Heart right ventricle (tissue), 16 donors: Measurements from ENCODE around the gene TUG1. TPM values are rescaled to one million over a fixed set of nuclear protein-coding genes. Genes with fewer than 3 reads are reported as not detected.

ENCODE experiments used
- ATAC-seq, 8 donors: fragments of 200-7000 bp; cut with Tn5 transposase; one replicate each; pipeline ENCODE4 v1.9.1; 2020; ENCODE audit warnings: mild to moderate bottlenecking in 8 of 8, moderate library complexity in 8 of 8, moderate number of reproducible peaks in 1 of 8
- DNase-seq, 2 donors: peaks; one replicate each; pipeline ENCODE4 v3.0.0-alpha.2; 2020
- H3K27ac ChIP-seq, 10 donors: fragments of 200-600 bp; sonication (generic) in 2 of 10; one replicate each; pipeline versions ENCODE4 v1.5.0 to v1.8.0; 2020 to 2022; ENCODE audit warnings: mild to moderate bottlenecking in 3 of 10
- H3K27me3 ChIP-seq, 7 donors: fragments of 200-600 bp; one replicate each; pipeline ENCODE4 v1.8.0; 2021 to 2022; ENCODE audit warnings: mild to moderate bottlenecking in 2 of 7
- H3K36me3 ChIP-seq, 9 donors: fragments of 200-600 bp; sonication (generic) in 1 of 9; one replicate each; pipeline versions ENCODE4 v1.5.0 to v1.8.0; 2020 to 2022; ENCODE audit warnings: mild to moderate bottlenecking in 2 of 9
- H3K4me1 ChIP-seq, 9 donors: fragments of 200-600 bp; sonication (generic) in 1 of 9; one replicate each; pipeline versions ENCODE4 v1.5.0 to v1.8.0; 2020 to 2022; ENCODE audit warnings: mild to moderate bottlenecking in 4 of 9
- H3K4me3 ChIP-seq, 10 donors: fragments of 200-600 bp; sonication (generic) in 2 of 10; one replicate each; pipeline versions ENCODE4 v1.5.0 to v1.8.0; 2020 to 2022; ENCODE audit warnings: mild to moderate bottlenecking in 7 of 10, moderate library complexity in 2 of 10
- H3K9me3 ChIP-seq, 11 donors: fragments of 200-600 bp in 10 of 11; sonication (generic) in 2 of 11; one replicate each; pipeline versions ENCODE4 v1.5.0 to v1.8.0; 2013 to 2022; ENCODE audit warnings: mild to moderate bottlenecking in 2 of 11, control low read depth in 1 of 11, moderate library complexity in 1 of 11
- CTCF ChIP-seq, 9 donors: fragments of 200-600 bp; sonication (generic) in 2 of 9; IDR thresholded peaks; one replicate each; pipeline versions ENCODE4 v1.5.0 to v1.8.0; 2021 to 2022; ENCODE audit warnings: antibody characterized with exemption in 9 of 9, mild to moderate bottlenecking in 5 of 9, moderate library complexity in 1 of 9
- WGBS, 2 donors: extraction: QIAGEN DNeasy Blood & Tissue Kit; methylation state at CpG; one replicate each; pipeline ENCODE4 v1.1.7; 2013; ENCODE audit warnings: inconsistent platforms in 1 of 2; 5-methylcytosine and 5-hydroxymethylcytosine counted together
- intact Hi-C, 10 donors: fragments of 100-400 bp; cut with DNase I; formaldehyde crosslinking; loops; one replicate each; pipeline versions ENCODE4 v1.11.1 to v1.14.2; 2022
- polyA plus RNA-seq, 2 donors: library from polyadenylated mRNA; stranded (reverse); fragments of 200-250 nt; gene quantifications; one replicate each; pipeline ENCODE4 v1.2.3, GENCODE V29; 2013
- total RNA-seq, 10 donors: library from RNA; stranded (reverse); fragmentation: NEBNext Ultra II Directional in 3 of 10; extraction: Animal tissue kit (Norgen Biotek cat#: 25700) in 3 of 10; gene quantifications; one replicate each; pipeline versions ENCODE4 v1.2.1 to v1.2.4, GENCODE V29; 2021 to 2023
- donor health status: Arrhythmogenic right ventricular cardiomyopathy.
- donor health status: ischemic (EF 13 %, LVEDD 7.1; RV severe dilation, severe dysfunction).
- donor health status: healthy with polysubstance abuse.
- donor health status: DM: no; HTN: yes; CAD: no.
- donor health status: DM: no; HTN: no; CAD: no.
- donor health status: ischemic (EF 25% LVEDD 6.9; RV normal size, moderate dysfunction).
- donor health status: ischemic (EF 25% LVEDD 5.7; RV mildly dilated, moderate dysfunction).
- donor health status: healthy.
- donor health status: DM: yes; HTN: yes; CAD: no.
- donor health status: Ischemic cardiomyopathy.
- donor health status: ischemic (EF 35%, LVEDD 5.7; RV mildly dilated, moderate dysfunction).
- donor health status: nonischemic (EF 11% LVEDD 7.7; RV severe dilation, severe dysfunction).
- donor health status: DM: yes; HTN: yes; CAD: no.
- donor health status: PGD.
- donor health status: ischemic (EF 29% LVEDD 5.4; RV normal size, mild dysfunction).
- donor health status: nonischemic (EF 23%, LVEDD 6.1; RV moderate dilation, normal function).

The TUG1 gene
- total and polyA plus RNA-seq, 12 donors, result 18.6 to 48.4 (median 42.2) TPM

- H3K27ac ChIP-seq, result no peak overlapping the region
- ATAC-seq (no peak), DNase-seq (no peak)
- 93% methylated on average over 10 of the region's 10 CpGs for WGBS, 2 donors
- peaks cover 0 to 88% (median 48%) of the 10 kb centered on the region in 9 donors for H3K36me3 ChIP-seq
- intact Hi-C loops, result loop anchor here in 3 of 10 donors (10.0 kb wide), 1 partner anchor 293 kb away; the partner anchor contains the start of gene SLC35E4 (in 3 of the 3)
- H3K4me1 ChIP-seq, result no peaks in the 10 kb centered on the region
- no peak overlapping the region for H3K4me3 ChIP-seq
- no peaks in the 10 kb centered on the region for H3K27me3 ChIP-seq
- no peak for TF ChIP-seq CTCF (IDR thresholded peaks at IDR 0.05)
- H3K9me3 ChIP-seq, result no peaks in the 10 kb centered on the region
Measured at GRCh38 chr22:30927806-30928205, 41.3 kb upstream of the TUG1 start.

- WGBS, 2 donors, result 96 to 97% methylated on average over 6 of the region's 6 CpGs
- H3K9me3 ChIP-seq, result no peaks in the 10 kb centered on the region
- no peak for ATAC-seq
- H3K27ac ChIP-seq, result no peak overlapping the region
- peaks cover 0 to 94% (median 54%) of the 10 kb centered on the region in 9 donors for H3K36me3 ChIP-seq
- H3K4me1 ChIP-seq, result no peaks in the 10 kb centered on the region
- DNase-seq, result no peak
- no peaks in the 10 kb centered on the region for H3K27me3 ChIP-seq
- H3K4me3 ChIP-seq, result no peak overlapping the region
- intact Hi-C loops, result loop anchor here in 3 of 10 donors (10.0 kb wide), 1 partner anchor 294 kb away; the partner anchor contains the start of gene SLC35E4 (in 3 of the 3)
- no peak for TF ChIP-seq CTCF (IDR thresholded peaks at IDR 0.05)
Measured at GRCh38 chr22:30928401-30928800, 40.7 kb upstream of the TUG1 start.

GRCh38 chr22:30930228-30930627, 38.8 kb upstream of the TUG1 start:
- Histone ChIP-seq H3K27me3 (no peaks in the 10 kb centered on the region), H3K27ac (no peak overlapping the region), H3K4me3 (no peak overlapping the region), H3K36me3 (peaks cover 0 to 100% (median 72%) of the 10 kb centered on the region in 9 donors), H3K4me1 (no peaks in the 10 kb centered on the region), H3K9me3 (no peaks in the 10 kb centered on the region)
- DNase-seq (no peak), ATAC-seq (no peak)
- intact Hi-C loops, result no loop called here
- TF ChIP-seq CTCF (IDR thresholded peaks at IDR 0.05), result no peak
- WGBS, 2 donors, result 78 to 80% methylated on average over 3 of the region's 3 CpGs

GRCh38 chr22:30931541-30932300, 37.3 kb upstream of the TUG1 start:
- 95 to 98% methylated on average over 4 of the region's 4 CpGs for WGBS, 2 donors
- peaks cover 4 to 100% (median 84%) of the 10 kb centered on the region in 9 donors for H3K36me3 ChIP-seq
- no peak for TF ChIP-seq CTCF (IDR thresholded peaks at IDR 0.05)
- no peak overlapping the region for H3K27ac ChIP-seq
- intact Hi-C loops, result no loop called here
- no peaks in the 10 kb centered on the region for H3K9me3 ChIP-seq
- no peaks in the 10 kb centered on the region for H3K4me1 ChIP-seq
- no peak overlapping the region for H3K4me3 ChIP-seq
- H3K27me3 ChIP-seq, result no peaks in the 10 kb centered on the region
- ATAC-seq, result no peak
- DNase-seq, result no peak
